Prostate gland (tissue), 2 donors: ENCODE results near the gene CLDN6.

ENCODE experiments used
- POLR2AphosphoS5 ChIP-seq: sonication (generic); formaldehyde crosslinking; IDR thresholded peaks from one replicate; pipeline ENCODE4 v1.6.1; 2017; ENCODE audit warnings: antibody characterized with exemption
- TF ChIP-seq, protein P1 (sequence below), 4 experiments: fragments of 200-600 bp in 2 of 4; fragments of 450-650 bp in 2 of 4; sonication (generic) in 2 of 4; IDR thresholded peaks; 1 replicate in 3 of 4; 2 replicates in 1 of 4; pipeline ENCODE4 v1.5.1; 2016 to 2019; ENCODE audit warnings: antibody characterized with exemption in 4 of 4, mild to moderate bottlenecking in 2 of 4, moderate library complexity in 2 of 4

DNA sequence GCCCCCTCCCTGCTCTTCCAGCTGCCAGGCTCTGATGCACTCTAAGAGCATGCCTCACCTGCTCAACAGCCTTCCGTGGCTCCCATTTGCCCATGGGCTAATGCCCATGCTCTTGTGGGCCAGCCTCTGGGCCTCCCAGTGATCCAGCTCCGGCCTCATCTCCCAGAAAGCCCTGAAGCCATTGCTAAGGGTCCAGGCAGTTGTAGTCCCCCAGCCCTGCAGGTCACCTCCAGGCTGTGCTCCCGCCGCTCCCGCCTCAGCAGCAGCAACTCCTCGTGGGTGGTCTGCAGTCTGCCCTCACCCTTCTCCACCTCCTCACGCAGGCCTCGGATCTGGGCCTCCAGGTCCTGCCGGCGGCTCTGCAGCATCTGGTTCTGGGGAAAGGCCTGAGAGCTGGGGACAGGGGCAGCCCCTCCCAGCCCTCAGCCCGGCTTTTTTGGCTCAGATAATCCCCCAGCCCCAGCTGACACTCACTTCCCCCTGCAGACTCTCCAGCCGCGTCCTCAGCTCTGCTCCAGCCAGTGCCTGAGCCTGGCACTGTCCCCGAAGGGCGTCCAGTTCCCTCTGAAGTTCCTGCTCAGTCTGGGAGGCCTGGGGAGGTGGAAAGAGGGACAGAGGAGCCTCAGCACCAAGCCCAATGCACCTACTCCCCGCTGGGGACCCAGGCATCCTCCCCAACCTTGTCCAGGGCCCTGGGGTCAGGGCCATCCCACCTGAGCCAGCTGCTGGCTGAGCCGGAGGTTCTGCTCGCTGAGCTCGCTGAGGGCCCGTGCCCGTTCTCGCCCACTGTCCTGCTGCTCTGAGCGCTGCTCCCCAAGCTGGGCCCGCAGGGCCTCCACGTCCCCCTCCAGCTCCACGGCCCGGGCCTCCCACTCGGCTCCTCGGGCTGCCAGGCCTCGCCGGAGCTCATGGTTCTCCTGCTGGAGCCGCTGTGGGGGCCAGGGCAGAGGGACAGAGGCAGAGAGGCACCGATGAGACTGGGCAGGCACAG, 12.5 kb upstream of the CLDN6 start:
- TF ChIP-seq, protein P1, sequence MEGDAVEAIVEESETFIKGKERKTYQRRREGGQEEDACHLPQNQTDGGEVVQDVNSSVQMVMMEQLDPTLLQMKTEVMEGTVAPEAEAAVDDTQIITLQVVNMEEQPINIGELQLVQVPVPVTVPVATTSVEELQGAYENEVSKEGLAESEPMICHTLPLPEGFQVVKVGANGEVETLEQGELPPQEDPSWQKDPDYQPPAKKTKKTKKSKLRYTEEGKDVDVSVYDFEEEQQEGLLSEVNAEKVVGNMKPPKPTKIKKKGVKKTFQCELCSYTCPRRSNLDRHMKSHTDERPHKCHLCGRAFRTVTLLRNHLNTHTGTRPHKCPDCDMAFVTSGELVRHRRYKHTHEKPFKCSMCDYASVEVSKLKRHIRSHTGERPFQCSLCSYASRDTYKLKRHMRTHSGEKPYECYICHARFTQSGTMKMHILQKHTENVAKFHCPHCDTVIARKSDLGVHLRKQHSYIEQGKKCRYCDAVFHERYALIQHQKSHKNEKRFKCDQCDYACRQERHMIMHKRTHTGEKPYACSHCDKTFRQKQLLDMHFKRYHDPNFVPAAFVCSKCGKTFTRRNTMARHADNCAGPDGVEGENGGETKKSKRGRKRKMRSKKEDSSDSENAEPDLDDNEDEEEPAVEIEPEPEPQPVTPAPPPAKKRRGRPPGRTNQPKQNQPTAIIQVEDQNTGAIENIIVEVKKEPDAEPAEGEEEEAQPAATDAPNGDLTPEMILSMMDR (IDR thresholded peaks at IDR 0.05) = no peak
- no peak for TF ChIP-seq POLR2AphosphoS5
